ENCODE measurements around the gene FAM120B.
"Not testable (repeated sequence)": the region's sequence is repeated elsewhere in the genome, so short reads cannot be mapped to it uniquely, and the experiment has no call there.

The FAM120B gene, protein sequence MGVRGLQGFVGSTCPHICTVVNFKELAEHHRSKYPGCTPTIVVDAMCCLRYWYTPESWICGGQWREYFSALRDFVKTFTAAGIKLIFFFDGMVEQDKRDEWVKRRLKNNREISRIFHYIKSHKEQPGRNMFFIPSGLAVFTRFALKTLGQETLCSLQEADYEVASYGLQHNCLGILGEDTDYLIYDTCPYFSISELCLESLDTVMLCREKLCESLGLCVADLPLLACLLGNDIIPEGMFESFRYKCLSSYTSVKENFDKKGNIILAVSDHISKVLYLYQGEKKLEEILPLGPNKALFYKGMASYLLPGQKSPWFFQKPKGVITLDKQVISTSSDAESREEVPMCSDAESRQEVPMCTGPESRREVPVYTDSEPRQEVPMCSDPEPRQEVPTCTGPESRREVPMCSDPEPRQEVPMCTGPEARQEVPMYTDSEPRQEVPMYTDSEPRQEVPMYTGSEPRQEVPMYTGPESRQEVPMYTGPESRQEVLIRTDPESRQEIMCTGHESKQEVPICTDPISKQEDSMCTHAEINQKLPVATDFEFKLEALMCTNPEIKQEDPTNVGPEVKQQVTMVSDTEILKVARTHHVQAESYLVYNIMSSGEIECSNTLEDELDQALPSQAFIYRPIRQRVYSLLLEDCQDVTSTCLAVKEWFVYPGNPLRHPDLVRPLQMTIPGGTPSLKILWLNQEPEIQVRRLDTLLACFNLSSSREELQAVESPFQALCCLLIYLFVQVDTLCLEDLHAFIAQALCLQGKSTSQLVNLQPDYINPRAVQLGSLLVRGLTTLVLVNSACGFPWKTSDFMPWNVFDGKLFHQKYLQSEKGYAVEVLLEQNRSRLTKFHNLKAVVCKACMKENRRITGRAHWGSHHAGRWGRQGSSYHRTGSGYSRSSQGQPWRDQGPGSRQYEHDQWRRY

DNA sequence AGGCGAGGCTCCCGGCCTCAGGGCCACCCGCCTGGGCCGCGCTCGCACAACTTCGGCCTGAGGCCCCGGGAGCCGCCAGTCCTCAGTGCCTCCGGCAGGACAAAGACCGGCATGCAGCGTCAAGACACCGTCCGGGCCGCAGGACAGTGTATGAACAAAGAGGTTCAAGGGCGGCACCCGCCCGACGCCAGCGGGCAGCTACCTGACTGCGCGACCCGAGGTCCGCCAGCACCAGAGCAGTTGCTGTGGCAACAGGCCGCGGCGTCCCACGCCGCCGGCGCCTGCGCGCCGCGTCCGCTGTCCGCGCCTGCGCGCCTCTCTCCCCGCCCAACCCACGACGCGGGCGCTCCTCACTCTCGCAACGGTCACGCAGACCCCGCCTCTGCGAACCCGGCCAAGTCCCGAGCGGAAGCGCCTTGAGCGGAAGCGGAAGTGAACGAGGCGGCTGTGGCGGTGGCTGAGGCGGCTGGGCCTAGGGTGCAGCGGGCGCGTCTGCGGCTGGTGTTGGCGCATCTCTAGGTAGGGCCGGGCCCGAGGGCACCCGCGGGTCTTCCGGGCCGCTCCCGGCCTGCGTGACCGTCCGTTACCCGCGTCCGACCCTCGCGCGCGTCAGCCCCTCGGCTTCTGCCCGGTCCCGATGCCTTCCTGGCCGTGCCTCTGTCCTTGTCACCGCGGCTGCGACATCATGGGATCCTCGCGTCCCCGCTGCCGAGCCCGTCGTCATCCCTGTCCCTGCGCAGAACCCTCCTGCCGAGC, at the start of gene FAM120B:
FAM120B (plus strand) TSS at position 435 of the 756 bp plus-strand sequence. CDS start 10,633 bp downstream, outside the sequence.
- peak; percentile 95 for DNase-seq (ENCODE audit: low read depth)

DNA sequence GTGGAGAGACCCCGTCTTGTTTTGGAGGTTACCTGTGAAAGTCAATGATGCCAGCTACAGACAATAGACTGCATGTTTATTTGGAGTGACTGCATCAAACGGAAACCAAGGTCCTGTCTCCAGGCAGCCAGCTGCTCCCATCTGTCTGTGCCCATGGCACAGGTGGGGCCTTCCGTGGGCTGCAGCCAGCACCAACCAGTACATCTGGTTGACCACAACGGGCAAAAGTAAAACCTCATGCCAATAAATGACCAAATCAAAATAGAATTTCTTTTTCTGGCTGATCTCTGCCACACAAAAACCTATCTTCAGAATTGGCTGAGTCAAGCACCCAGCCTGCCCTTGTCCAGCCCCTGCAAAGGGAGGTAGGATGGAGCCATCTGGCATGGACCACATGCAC, 49.2 kb upstream of the FAM120B start:
- DNase-seq (ENCODE audit: low read depth), result no peak

DNA sequence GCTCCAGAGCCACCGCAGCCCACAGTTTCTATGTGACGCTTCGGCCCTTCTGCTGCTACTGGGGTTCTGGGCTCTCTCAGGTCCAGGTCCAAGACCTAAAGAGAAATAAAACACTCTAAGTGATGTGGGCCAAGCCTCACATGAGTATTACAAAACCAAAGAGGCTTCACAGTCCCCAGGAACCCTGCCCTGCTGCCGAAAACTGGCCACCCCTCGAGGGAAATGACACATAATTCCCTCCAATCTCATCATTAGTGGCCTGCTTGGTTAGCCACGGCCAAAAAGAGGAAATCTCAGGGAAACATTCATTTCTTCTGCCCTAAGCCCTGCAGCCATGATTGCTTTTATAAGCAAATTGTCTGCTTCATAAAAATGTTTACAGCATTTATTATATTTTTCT, 48.2 kb upstream of the FAM120B start:
- no peak for DNase-seq (ENCODE audit: low read depth)

DNA sequence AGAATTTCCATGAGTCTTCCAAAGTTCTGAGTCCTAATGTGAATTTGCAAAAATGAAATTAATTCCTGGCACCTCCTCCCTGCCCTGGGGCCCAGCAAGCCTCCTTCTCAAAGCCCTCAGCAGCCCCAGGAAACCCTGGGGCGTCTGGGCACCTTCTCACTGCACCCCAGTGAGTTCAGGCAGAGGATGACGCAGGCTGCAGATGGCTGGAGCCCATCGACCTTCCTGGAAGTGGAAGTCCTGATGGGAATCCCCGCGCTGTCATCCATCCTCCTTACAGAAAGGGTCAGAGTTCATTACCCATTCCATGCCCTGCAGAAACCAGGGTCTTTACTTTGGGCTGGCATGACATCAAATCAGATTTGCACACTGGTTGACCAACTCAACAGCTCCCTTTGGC, 47.3 kb upstream of the FAM120B start:
- no peak for DNase-seq (ENCODE audit: low read depth)

DNA sequence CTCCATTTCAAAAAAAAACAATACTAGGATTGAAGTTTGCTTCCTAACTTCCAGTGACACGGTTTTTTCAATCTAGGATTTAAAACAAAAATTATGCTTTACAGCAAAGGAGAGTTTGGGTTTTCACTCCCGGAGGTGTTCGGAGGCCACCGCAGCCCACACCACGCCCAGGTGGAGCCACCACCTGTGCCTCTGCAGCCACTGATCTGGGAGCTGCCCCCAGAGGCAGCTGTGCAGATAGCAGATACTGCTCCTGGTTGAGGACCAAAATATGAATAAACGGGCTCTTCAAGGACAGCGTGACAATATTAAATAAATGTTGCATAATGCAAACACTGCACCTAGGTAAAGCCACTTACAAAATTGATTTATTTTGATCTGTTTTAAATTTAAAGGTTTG, 45.9 kb upstream of the FAM120B start:
- DNase-seq (ENCODE audit: low read depth), result no peak

DNA sequence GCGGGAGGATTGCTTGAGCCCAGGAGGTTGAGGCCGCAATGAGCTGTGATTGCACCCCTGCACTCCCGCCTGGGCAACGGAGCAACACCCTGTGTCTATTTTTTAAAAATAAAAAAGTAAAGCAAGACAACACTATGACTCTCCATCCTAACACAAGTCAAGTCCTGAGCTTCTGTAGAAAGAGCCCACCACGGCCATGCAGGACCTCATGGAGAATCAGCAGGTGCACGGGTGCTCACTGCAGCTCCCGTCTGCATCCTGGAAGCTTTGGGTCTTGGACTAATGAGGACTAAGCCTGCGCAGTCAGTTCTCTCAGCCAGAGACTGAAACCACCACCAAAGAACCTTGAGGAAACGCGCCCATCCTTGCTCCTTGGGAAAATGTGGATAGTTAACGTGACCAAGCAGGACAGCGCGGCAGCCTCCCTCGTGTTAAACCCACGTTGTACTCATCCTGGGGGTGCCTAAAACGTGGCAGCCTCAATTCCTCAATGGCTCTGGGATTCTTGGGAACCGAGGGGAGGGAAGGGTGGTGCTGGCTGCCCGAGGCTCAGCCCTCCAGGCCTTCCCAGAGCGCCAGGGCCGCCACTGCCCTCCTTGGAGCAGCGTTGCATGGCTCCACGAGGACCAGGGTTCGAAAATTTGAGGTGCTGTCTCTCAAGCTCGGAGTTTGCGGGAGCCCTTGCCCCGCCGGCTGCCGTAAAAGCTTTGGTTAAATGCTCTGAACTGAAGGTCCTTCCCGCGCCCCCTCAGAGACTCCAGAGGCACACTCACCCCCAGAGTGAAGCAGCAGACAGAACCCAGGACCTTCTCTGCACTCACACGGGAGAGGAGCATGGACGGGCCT, 44.7 kb upstream of the FAM120B start:
- no peak for DNase-seq (ENCODE audit: low read depth)

DNA sequence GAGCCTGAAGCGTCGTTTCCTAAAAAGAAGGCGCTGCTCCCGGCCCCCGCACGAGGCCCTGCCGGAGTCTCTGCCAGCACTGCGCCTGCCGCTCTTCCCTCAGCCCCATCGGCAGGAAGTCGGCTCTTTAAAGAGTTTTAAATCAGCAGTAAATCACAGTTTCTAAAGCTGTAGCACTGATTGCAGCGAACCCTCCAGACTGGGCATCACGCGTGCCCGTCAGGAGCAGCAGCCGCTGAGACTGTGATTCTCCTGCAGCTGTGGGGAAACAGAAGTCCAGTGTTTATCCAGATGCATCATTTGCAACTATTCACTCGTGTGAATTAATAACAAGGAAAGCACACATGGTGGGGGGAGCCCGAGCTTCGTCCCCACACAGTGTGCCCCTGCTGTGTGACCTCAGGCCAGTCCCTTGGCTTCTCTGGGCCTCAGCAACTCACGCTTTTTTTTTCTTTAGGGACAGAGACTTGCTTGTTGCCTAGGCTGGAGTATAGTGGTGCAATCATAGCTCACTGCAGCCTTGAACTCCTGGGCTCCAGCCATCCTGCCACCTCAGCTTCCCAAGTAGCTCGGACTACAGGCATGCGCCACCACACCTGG, 44.0 kb upstream of the FAM120B start:
- DNase-seq (ENCODE audit: low read depth), result no peak

DNA sequence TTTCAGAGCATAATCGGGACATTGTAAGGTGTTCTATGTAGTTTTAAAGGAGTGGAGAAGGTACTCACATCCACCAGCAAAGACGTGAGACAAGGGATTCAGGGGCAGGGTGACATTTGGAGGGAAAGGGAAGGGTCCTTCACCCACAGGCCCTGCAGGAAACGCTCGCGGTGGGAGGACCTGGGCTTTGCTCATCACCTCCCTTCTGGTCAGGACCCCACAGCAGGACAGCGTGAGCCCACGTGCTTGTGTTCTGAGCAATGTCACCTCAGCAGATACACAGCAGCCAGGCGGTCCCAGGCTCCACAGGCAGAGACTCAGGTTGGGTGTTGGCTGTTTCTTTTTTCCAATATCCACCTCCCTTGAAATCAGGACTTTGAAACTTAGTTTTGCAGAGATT, 43.1 kb upstream of the FAM120B start:
- no peak for DNase-seq (ENCODE audit: low read depth)

DNA sequence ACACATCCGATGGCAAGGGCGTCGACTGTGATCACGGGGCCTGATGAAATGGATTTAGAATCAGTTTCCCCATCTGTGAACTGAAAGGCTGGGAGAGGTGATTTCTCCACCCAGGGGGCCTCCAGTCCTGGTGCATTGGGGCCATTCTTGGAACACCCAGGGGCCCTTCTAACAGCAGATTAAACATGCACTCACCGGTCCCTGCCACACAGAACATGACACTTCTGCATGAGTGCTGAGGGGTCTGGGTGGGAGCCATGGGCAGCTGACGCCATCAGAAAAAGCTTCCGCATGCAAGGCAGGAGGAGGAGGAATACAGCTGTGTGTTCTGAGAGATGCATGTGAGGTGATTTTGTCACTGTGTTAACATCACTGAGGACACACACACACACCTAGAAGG, 42.5 kb upstream of the FAM120B start:
- DNase-seq (ENCODE audit: low read depth), result no peak

DNA sequence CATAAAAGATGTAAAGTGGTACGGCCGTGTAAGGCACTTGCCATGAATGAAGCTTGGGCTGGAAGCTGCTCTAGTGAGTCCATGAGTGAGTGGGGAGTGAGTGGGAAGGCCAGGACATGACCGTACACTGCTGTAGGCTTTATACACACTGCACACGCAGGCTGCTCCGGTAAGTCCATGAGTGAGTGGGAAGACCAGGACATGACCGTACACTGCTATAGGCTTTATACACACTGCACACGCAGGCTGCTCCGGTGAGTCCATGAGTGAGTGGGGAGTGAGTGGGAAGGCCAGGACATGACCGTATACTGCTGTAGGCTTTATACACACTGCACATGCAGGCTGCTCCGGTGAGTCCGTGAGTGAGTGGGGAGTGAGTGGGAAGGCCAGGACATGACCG, 41.9 kb upstream of the FAM120B start:
- not testable (repeated sequence) for DNase-seq (ENCODE audit: low read depth)

DNA sequence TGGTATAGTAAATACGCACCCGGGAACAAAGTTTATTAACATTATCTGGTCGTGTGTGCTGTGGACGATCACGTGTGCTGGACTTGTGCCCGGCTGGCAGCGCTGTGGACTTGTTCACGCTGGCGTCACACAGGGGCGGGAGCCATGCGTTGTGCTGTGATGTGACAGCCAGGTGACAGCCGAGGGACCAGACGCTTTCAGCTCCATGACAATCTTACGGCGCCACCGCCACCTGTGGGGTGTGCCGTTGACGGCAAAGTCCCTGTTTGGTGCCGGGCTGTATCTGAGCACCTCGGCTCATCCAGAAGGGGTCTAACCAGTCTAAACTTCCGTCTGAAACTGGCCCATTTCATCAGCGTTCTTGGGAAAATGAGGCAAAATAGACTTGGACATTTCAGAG, 40.9 kb upstream of the FAM120B start:
- DNase-seq (ENCODE audit: low read depth), result no peak

DNA sequence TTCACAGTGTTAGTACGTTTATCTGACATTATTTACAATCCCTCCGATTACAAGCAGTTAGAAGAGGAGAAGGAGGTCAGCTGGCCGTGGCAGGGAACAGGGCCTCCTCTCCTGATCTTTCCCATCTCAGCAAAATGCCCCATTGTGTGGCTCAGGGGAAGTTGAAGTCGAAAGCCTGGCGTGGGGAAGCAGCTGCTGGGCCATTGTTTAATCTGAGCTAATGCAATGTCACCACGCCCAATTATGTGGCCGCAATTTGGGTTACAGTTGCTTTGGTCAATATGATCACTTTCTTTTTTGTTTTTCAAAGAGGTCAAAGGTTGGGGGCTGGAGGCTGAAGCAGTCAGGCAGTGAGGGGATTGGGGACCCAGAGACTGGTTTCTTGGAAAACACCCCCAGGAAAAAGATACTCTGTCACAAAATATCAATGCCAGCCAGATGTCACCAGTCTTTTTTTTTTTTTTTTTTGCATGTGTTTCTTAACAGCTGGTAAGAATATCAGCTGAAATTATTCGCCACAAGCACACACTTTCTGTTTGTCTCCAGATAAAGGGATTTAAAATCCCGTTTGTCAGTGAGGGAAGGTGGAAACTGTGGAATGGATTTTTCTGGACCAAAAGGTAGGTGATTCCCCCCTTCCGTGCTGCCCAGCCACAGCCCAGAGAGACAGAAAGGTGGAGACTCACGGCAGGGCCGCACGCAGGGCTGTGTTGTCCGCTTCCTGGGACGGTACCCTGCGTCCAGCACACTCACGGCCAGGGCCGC, 40.3 kb upstream of the FAM120B start:
- no peak for DNase-seq (ENCODE audit: low read depth)

DNA sequence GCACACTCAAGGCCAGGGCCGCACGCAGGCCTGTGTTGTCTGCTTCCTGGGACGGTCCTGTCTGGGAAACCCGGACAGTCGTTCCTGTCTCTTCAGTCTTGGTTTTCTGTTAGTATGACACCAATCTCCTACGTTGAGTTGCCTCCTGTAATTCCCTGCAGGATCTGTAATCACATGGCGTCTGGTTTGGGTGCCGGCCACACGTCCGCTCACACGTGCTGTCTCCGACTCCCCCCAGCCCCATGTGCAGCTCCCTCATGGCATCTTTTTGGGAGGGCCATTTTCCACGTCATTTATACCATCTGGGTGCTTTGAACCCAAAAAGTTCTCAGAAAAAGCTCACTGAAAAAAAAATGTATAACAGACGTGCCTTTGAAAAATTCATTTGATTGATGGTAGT, 38.9 kb upstream of the FAM120B start:
- DNase-seq (ENCODE audit: low read depth), result no peak

DNA sequence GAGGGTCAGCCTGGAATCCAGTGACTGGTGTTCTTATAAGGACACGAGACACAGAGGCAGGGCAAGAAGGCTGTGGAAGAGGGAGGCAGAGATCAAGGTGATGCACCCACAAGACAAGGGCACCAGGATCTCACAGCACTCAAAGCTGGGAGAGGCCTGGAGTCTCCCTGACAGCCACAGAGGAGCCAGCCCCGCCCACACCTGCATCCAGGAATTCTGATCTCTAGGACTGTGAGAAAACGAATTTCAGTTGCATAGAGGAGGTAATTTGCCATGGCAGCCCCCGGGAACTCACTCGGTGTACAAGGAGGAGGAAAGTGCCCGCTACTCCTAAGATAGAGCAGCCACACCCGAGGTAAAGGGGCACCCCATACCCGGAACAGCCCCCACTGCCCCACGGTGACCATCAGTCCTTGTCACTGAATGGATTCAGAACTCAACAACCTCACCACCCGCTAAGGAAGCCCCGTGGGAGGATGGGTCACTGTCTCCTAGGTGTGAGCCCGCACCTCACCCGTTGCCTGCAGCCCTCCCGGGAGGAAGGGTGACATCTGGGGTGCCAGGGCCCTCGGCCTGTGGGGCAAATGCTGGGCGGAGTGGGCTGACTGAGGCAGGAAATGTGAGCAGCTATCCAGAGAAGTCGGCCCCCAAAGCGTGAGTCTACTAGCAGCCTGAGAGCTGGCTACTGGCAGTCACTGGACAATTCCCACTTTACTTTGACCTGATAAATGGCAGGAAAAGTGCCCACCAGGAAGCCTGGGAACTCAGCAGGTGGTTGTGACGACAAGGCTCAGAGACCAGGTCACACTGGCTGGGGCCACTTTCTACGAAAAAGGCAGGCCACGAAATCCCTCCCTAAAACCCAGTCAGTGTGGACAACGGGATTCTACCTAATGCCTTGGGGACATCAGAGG, 38.1 kb upstream of the FAM120B start:
- DNase-seq (ENCODE audit: low read depth), result no peak

DNA sequence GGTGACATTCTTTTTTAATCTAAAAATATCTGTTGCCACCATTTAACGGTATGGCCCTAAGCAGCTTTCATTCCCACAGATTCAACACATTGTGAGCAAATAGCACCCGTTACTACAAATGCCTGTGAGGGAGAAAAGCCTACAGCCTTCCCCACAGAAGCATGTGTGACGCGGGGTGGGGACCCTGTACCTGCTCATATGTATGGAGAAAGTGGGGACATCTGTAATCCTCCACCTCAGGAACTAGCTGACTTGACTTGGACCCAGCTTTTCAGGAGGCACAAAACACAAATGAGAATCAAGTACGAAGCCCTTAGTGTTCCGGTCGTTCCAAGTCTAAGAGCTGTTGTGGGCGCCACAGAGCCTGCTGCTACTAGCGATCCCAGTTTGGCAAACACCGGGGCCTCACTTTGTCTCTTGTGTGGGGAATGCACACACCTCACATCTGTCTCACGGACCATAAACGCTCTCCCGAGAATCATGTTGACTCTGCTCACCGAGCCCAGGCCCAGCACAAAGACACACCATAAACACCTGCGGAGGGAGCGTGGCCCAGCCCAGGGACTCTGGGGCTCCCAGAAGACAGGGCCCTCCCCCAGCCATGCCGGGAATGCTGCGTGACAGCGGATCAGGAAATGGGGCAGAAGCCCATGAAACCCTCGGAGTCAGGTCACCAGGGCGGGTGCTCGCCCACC, 37.3 kb upstream of the FAM120B start:
- no peak for DNase-seq (ENCODE audit: low read depth)

DNA sequence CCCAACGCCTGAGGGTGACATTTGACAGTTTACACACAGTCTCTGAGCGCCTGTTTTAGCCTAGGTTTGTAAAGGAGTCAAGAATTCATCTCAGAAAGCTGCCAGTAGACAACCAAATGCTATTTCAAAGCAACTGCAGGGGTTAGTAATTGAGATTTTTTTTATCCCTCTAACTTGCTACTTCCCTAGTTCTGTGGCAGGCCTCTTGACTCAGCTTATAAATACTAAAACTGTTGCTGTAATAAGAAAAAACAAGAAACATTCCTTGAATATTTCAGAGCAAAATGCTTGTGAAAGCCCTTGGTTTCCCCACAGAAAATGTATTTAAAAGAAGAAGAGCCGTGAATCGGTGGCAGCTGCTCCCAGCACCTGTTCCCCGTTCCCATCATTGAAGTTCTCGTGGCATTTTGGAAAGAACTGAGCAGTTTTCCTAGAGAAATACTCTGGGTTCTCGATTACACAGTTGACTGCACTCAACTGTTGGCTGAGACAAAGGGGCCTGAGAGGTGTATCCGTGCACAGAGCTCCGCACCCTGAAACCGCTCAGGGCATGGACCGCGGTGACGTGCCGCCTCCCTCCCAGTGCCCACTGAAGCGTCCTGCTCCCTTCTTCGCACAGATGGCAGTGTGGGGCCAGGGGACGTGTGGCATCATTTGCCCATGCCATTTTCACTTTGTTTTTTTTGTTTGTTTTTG, 36.6 kb upstream of the FAM120B start:
- peak; percentile 39 for DNase-seq (ENCODE audit: low read depth)

DNA sequence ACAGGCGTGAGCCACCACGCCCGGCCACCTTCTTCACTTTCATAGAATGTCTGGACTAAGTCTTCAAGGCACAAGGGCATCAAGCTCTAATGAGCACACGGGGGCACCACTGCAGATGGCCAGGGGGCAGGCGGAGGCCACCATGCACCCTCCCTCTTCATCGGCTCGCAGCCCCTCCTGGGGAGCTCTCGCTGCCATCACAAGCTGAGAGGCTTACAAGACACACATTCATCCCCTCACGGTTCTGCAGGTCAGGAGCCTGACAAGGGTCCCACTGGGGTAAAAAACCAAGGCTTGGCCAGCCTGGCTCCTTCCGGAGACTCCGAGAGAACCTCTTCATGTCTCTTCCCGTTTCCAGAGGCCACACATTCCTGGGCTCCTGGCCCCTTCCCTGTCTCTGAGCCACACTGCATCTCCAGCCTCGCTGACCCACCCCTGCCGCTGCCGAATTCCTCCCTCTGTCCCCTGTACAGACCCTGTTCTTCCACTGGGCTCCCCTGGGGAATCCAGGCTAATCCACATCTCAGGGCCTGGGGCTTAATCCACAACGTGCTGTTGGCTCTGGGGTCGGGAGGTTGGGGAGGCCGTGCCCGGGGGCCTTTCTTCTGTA, 35.5 kb upstream of the FAM120B start:
- DNase-seq (ENCODE audit: low read depth), result no peak

Measured in iris pigment epithelial cell (primary cell).